CD4-positive, alpha-beta memory T cell (primary cell): ENCODE data around the gene SYNDIG1L. TPM values are rescaled to one million over a fixed set of nuclear protein-coding genes. Genes with fewer than 3 reads are reported as not detected.

Source experiments
- CTCF ChIA-PET: fragments of 350-600 bp; sonication (Branson Sonifier 250); formaldehyde crosslinking; loops from one replicate; lab custom pipeline; 2021; ENCODE audit warnings: inconsistent platforms; ENCODE audit not compliant: partially characterized antibody; lab: Charles Lee
- POLR2A ChIA-PET: fragments of 350-600 bp; sonication (Branson Sonifier 250); formaldehyde crosslinking; loops from one replicate; lab custom pipeline; 2021; ENCODE audit not compliant: partially characterized antibody; lab: Charles Lee
- DNase-seq, 5 donors: peaks; one replicate each; pipeline versions ENCODE4 v3.0.0 to v3.0.0-alpha.2; 2020 to 2022; ENCODE audit warnings: mixed read lengths in 1 of 5
- H3K27ac ChIP-seq: one replicate; pipeline ENCODE4 v1.7.0; 2013; ENCODE audit warnings: low read depth, low read length
- H3K27me3 ChIP-seq: 2 replicates; pipeline ENCODE4 v1.7.0; 2013; ENCODE audit warnings: mild to moderate bottlenecking, low read length, moderate library complexity; ENCODE audit not compliant: insufficient read depth
- H3K36me3 ChIP-seq: 2 replicates; pipeline ENCODE4 v1.7.0; 2013; ENCODE audit warnings: mild to moderate bottlenecking, low read length, moderate library complexity; ENCODE audit not compliant: insufficient read depth
- H3K4me1 ChIP-seq: 2 replicates; pipeline ENCODE4 v1.7.0; 2013; ENCODE audit warnings: mild to moderate bottlenecking, low read length, moderate library complexity; ENCODE audit not compliant: insufficient read depth
- H3K4me3 ChIP-seq, 2 donors: one replicate each; pipeline ENCODE4 v1.7.0; 2013; ENCODE audit warnings: low read length in 2 of 2, mild to moderate bottlenecking in 1 of 2
- H3K9me3 ChIP-seq, 2 donors: one replicate each; pipeline ENCODE4 v1.7.0; 2013; ENCODE audit warnings: low read length in 2 of 2, control low read depth in 1 of 2; ENCODE audit not compliant: control insufficient read depth in 1 of 2
- H3K27ac Mint-ChIP-seq, 7 donors: one replicate each; pipeline ENCODE4 v1.8.0; 2020 to 2021; ENCODE audit warnings: mixed read lengths in 7 of 7, mild to moderate bottlenecking in 6 of 7, inconsistent platforms in 3 of 7, moderate library complexity in 3 of 7
- H3K27me3 Mint-ChIP-seq, 2 donors: one replicate each; pipeline ENCODE4 v1.8.0; 2020 to 2021; ENCODE audit warnings: mixed read lengths in 2 of 2
- H3K36me3 Mint-ChIP-seq, 2 donors: one replicate each; pipeline ENCODE4 v1.8.0; 2020 to 2021; ENCODE audit warnings: mixed read lengths in 2 of 2, inconsistent platforms in 1 of 2, mild to moderate bottlenecking in 1 of 2
- H3K4me1 Mint-ChIP-seq, 4 donors: one replicate each; pipeline ENCODE4 v1.8.0; 2020 to 2021; ENCODE audit warnings: mixed read lengths in 4 of 4, mild to moderate bottlenecking in 1 of 4
- H3K4me3 Mint-ChIP-seq, 8 donors: one replicate each; pipeline ENCODE4 v1.8.0; 2020 to 2021; ENCODE audit warnings: mixed read lengths in 8 of 8, mild to moderate bottlenecking in 7 of 8, moderate library complexity in 6 of 8, inconsistent platforms in 3 of 8
- H3K9me3 Mint-ChIP-seq, 8 donors: one replicate each; pipeline ENCODE4 v1.8.0; 2020 to 2021; ENCODE audit warnings: mixed read lengths in 8 of 8, mild to moderate bottlenecking in 5 of 8, inconsistent platforms in 3 of 8, moderate library complexity in 1 of 8
- intact Hi-C: fragments of 100-400 bp; cut with micrococcal nuclease; formaldehyde crosslinking; loops from one replicate; pipeline ENCODE4 v1.15.1; 2023
- polyA plus RNA-seq, 2 donors: library from polyadenylated mRNA; unstranded; fragments of 300-500 nt; fragmentation: Illumina TruSeq; gene quantifications; one replicate each; pipeline ENCODE4 v1.2.3, GENCODE V29; 2021
- total RNA-seq, 2 experiments: library from RNA; stranded (reverse); gene quantifications; one replicate each; pipeline ENCODE4 v1.2.3, GENCODE V29; 2021

The SYNDIG1L gene
- total and polyA plus RNA-seq, 4 experiments from 2014 or later = not detected

- Mint-ChIP-seq H3K27me3 (peaks cover 1 to 7% of the 10 kb centered on the region in 2 donors), H3K4me1 (no peaks in the 10 kb centered on the region), H3K27ac (no peak overlapping the region), H3K36me3 (no peaks in the 10 kb centered on the region), H3K4me3 (no peak overlapping the region), H3K9me3 (no peaks in the 10 kb centered on the region)
- Histone ChIP-seq H3K27me3 (no peaks in the 10 kb centered on the region), H3K36me3 (no peaks in the 10 kb centered on the region), H3K4me1 (no peaks in the 10 kb centered on the region), H3K9me3 (no peaks in the 10 kb centered on the region), H3K4me3 (no peak overlapping the region), H3K27ac (no peak overlapping the region)
- intact Hi-C loops = no loop called here
- no peak for DNase-seq
- ChIA-PET POLR2A (interaction anchor here (1.6 kb wide), 1 partner anchor 21 kb away, joined by 3 read pairs; no protein-coding TSS in a partner anchor), CTCF (interaction anchor here (1.0 kb wide), 1 partner anchor 14 kb away, joined by 3 read pairs; no protein-coding TSS in a partner anchor)
These were observed 38.8 kb upstream of the SYNDIG1L start for GRCh38 chr14:74464785-74465184.

DNA sequence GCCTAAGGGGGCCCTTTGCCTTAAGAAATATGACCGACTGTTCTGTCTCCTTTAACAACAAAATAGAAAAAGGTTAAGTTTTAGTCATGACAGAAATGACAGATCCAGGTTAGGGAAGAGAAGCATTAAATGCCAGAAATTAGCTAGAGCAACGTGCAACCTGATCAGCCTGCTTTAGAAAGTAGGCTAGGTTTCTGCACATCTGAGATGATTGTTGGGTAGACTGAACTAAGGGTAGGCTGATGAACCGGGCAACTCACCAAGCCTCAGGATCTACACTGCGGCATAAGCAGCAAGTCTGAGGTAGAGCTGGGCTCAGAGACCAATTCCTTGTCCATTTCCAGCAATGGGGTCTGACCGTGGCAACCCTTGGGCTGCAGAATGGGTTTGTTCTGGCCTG, 37.7 kb upstream of the SYNDIG1L start:
- Histone ChIP-seq H3K27me3 (no peaks in the 10 kb centered on the region), H3K4me3 (no peak overlapping the region), H3K9me3 (no peaks in the 10 kb centered on the region), H3K4me1 (no peaks in the 10 kb centered on the region), H3K36me3 (no peaks in the 10 kb centered on the region), H3K27ac (no peak overlapping the region)
- Mint-ChIP-seq H3K9me3 (no peaks in the 10 kb centered on the region), H3K36me3 (no peaks in the 10 kb centered on the region), H3K27ac (no peak overlapping the region), H3K4me1 (no peaks in the 10 kb centered on the region), H3K27me3 (peaks cover 1 to 8% of the 10 kb centered on the region in 2 donors), H3K4me3 (no peak overlapping the region)
- POLR2A ChIA-PET = no interaction called here
- CTCF ChIA-PET = interaction anchor here (1.0 kb wide), 1 partner anchor 15 kb away, joined by 3 read pairs; no protein-coding TSS in a partner anchor
- intact Hi-C loops = no loop called here
- no peak for DNase-seq

- intact Hi-C loops = no loop called here
- DNase-seq = no peak
- Mint-ChIP-seq H3K27ac (no peak overlapping the region), H3K36me3 (no peaks in the 10 kb centered on the region), H3K4me3 (no peak overlapping the region), H3K27me3 (peaks cover 1 to 8% of the 10 kb centered on the region in 2 donors), H3K4me1 (no peaks in the 10 kb centered on the region), H3K9me3 (no peaks in the 10 kb centered on the region)
- Histone ChIP-seq H3K36me3 (no peaks in the 10 kb centered on the region), H3K27ac (no peak overlapping the region), H3K4me1 (no peaks in the 10 kb centered on the region), H3K4me3 (no peak overlapping the region), H3K9me3 (no peaks in the 10 kb centered on the region), H3K27me3 (no peaks in the 10 kb centered on the region)
- POLR2A ChIA-PET = no interaction called here
- CTCF ChIA-PET = no interaction called here
These were observed 37.0 kb upstream of the SYNDIG1L start for GRCh38 chr14:74462993-74463392.

DNA sequence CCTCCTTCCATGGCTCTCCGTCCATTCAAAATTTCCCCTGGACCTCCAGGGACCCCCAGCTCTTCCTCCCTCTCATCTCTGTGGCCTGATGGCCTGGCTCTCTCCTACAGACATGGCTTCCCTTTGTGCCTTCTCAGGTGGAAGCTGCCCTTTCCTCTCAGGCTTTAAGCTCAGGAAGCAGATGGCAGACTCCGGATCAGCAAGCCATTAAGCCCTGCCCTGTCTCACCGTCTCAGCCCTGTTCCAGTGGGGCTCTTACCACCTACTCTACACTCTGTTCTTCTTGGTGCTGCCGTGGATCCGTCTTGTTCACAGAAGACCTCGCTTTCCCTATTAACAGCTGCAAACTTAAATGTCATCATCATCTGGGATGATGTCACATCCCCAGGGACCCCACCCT, 34.0 kb upstream of the SYNDIG1L start:
- POLR2A ChIA-PET = no interaction called here
- no peaks in the 10 kb centered on the region for H3K9me3 Mint-ChIP-seq
- H3K36me3 Mint-ChIP-seq = no peaks in the 10 kb centered on the region
- intact Hi-C loops = no loop called here
- no peaks in the 10 kb centered on the region for H3K9me3 ChIP-seq
- no peak overlapping the region for H3K4me3 ChIP-seq
- DNase-seq = no peak
- no peak overlapping the region for H3K27ac ChIP-seq
- no peaks in the 10 kb centered on the region for H3K4me1 ChIP-seq
- peaks cover 1 to 12% of the 10 kb centered on the region in 2 donors for H3K27me3 Mint-ChIP-seq
- no peaks in the 10 kb centered on the region for H3K4me1 Mint-ChIP-seq
- H3K27me3 ChIP-seq = no peaks in the 10 kb centered on the region
- H3K36me3 ChIP-seq = no peaks in the 10 kb centered on the region
- H3K4me3 Mint-ChIP-seq = no peak overlapping the region
- H3K27ac Mint-ChIP-seq = no peak overlapping the region
- CTCF ChIA-PET = interaction anchor here (0.8 to 1.2 kb wide), 2 partner anchors 30 to 32 kb away, joined by 3 to 4 read pairs; no protein-coding TSS in a partner anchor

- H3K27ac ChIP-seq = no peak overlapping the region
- no peaks in the 10 kb centered on the region for H3K36me3 Mint-ChIP-seq
- no peaks in the 10 kb centered on the region for H3K4me1 Mint-ChIP-seq
- peaks cover 1 to 15% of the 10 kb centered on the region in 2 donors for H3K27me3 Mint-ChIP-seq
- POLR2A ChIA-PET = no interaction called here
- CTCF ChIA-PET = interaction anchor here (1.2 kb wide), 1 partner anchor 31 kb away, joined by 4 read pairs; no protein-coding TSS in a partner anchor
- H3K27ac Mint-ChIP-seq = no peak overlapping the region
- H3K4me3 Mint-ChIP-seq = no peak overlapping the region
- no peak for DNase-seq
- intact Hi-C loops = no loop called here
- H3K9me3 Mint-ChIP-seq = peaks cover 0 to 3% (median 0%) of the 10 kb centered on the region in 8 donors
- H3K36me3 ChIP-seq = no peaks in the 10 kb centered on the region
- H3K9me3 ChIP-seq = no peaks in the 10 kb centered on the region
- no peaks in the 10 kb centered on the region for H3K4me1 ChIP-seq
- H3K4me3 ChIP-seq = no peak overlapping the region
- no peaks in the 10 kb centered on the region for H3K27me3 ChIP-seq
These were observed 33.4 kb upstream of the SYNDIG1L start for GRCh38 chr14:74459289-74459946.

GRCh38 chr14:74457565-74457895, 31.5 kb upstream of the SYNDIG1L start:
- Mint-ChIP-seq H3K27ac (peak overlapping the region in 1 of 7 donors; percentile 78), H3K4me3 (no peak overlapping the region), H3K36me3 (no peaks in the 10 kb centered on the region), H3K27me3 (peaks cover 1 to 15% of the 10 kb centered on the region in 2 donors), H3K9me3 (peaks cover 0 to 6% (median 0%) of the 10 kb centered on the region in 8 donors), H3K4me1 (no peaks in the 10 kb centered on the region)
- no peak for DNase-seq
- intact Hi-C loops = no loop called here
- Histone ChIP-seq H3K4me3 (no peak overlapping the region), H3K9me3 (no peaks in the 10 kb centered on the region), H3K4me1 (no peaks in the 10 kb centered on the region), H3K36me3 (no peaks in the 10 kb centered on the region), H3K27ac (no peak overlapping the region), H3K27me3 (no peaks in the 10 kb centered on the region)
- ChIA-PET POLR2A (no interaction called here), CTCF (interaction anchor here (0.9 to 1.0 kb wide), 2 partner anchors 9 to 33 kb away, joined by 3 read pairs; no protein-coding TSS in a partner anchor)

- intact Hi-C loops = no loop called here
- H3K27me3 Mint-ChIP-seq = peaks cover 1 to 17% of the 10 kb centered on the region in 2 donors
- no peaks in the 10 kb centered on the region for H3K36me3 Mint-ChIP-seq
- H3K4me1 ChIP-seq = no peaks in the 10 kb centered on the region
- peak overlapping the region in 1 of 7 donors; percentile 78 for H3K27ac Mint-ChIP-seq
- no peaks in the 10 kb centered on the region for H3K4me1 Mint-ChIP-seq
- no peaks in the 10 kb centered on the region for H3K9me3 ChIP-seq
- no peak for DNase-seq
- H3K4me3 ChIP-seq = no peak overlapping the region
- no peaks in the 10 kb centered on the region for H3K36me3 ChIP-seq
- no peaks in the 10 kb centered on the region for H3K27me3 ChIP-seq
- ChIA-PET POLR2A (no interaction called here), CTCF (interaction anchor here (1.0 kb wide), 1 partner anchor 33 kb away, joined by 3 read pairs; no protein-coding TSS in a partner anchor)
- H3K4me3 Mint-ChIP-seq = no peak overlapping the region
- no peak overlapping the region for H3K27ac ChIP-seq
- H3K9me3 Mint-ChIP-seq = peaks cover 0 to 6% (median 0%) of the 10 kb centered on the region in 8 donors
These were observed 30.9 kb upstream of the SYNDIG1L start for GRCh38 chr14:74456684-74457564.
